Measurements from ENCODE around the gene MYO1D.

DNA sequence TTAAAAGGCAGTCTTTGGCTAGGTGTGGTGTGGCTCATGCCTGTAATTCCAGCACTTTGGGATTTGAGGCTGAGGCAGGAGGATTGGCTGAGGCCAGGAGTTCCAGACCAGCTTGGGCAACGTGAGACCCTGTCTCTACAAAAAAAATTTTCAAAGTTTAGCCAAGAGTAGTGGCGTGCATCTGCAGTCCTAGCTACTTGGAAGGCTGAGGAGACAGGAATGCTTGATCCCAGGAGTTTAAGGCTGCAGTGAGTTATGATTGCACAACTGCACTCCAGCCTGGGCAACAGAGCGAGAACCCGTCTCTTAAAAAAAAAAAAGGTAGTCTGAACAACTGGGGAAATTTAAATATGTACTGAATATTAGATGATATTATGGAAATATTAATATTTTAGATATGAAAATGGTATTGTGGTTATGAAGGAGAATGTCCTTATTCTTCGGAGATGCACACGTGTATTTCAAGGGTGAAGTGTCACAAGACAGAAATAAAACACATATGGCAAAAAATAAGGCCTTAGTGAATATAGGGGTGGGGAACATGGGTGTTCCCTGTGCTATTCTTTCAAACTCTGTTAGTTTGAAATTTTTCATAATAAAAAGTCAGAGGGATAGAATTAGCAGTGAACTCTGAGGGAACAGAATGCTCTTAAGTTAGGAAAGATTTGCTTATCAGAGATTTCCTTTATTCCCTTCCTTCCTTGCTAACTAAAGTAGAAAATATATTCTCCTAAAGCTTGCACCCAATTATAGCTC is 245.4 kb downstream of the MYO1D start:
- TF ChIP-seq, protein P1, sequence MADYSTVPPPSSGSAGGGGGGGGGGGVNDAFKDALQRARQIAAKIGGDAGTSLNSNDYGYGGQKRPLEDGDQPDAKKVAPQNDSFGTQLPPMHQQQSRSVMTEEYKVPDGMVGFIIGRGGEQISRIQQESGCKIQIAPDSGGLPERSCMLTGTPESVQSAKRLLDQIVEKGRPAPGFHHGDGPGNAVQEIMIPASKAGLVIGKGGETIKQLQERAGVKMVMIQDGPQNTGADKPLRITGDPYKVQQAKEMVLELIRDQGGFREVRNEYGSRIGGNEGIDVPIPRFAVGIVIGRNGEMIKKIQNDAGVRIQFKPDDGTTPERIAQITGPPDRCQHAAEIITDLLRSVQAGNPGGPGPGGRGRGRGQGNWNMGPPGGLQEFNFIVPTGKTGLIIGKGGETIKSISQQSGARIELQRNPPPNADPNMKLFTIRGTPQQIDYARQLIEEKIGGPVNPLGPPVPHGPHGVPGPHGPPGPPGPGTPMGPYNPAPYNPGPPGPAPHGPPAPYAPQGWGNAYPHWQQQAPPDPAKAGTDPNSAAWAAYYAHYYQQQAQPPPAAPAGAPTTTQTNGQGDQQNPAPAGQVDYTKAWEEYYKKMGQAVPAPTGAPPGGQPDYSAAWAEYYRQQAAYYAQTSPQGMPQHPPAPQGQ (CRISPR knock-in tag; IDR thresholded peaks at IDR 0.05; ENCODE audit: borderline replicate concordance): no peak
- TF ChIP-seq KAT8 (CRISPR knock-in tag; IDR thresholded peaks at IDR 0.05) (no peak), POLR2A (IDR thresholded peaks at IDR 0.05; ENCODE audit: insufficient read depth in 1 of 2, low read depth in 2 of 2, low read length in 2 of 2) (no peak), SKI (IDR thresholded peaks at IDR 0.05; ENCODE audit: partially characterized antibody) (no peak), CREB1 (IDR thresholded peaks at IDR 0.05) (no peak), CREB1 (CRISPR knock-in tag; IDR thresholded peaks at IDR 0.05) (no peak)
- TF ChIP-seq, protein P2, sequence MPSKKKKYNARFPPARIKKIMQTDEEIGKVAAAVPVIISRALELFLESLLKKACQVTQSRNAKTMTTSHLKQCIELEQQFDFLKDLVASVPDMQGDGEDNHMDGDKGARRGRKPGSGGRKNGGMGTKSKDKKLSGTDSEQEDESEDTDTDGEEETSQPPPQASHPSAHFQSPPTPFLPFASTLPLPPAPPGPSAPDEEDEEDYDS (CRISPR knock-in tag; IDR thresholded peaks at IDR 0.05): no peak

All from HepG2 (cell line).